Pancreas (tissue), 10 donors: ENCODE measurements around the gene CLEC18B. TPM values are rescaled to one million over a fixed set of nuclear protein-coding genes. Genes with fewer than 3 reads are reported as not detected.
A peak's percentile ranks its signal among the peaks of the same experiment; 100 is the strongest.

Experiments used
- ATAC-seq, 4 donors: fragments of 200-7000 bp; cut with Tn5 transposase; one replicate each; pipeline versions ENCODE4 v1.8.0 to v1.9.1; 2020; ENCODE audit warnings: mild to moderate bottlenecking in 4 of 4, moderate library complexity in 4 of 4
- DNase-seq, 6 donors: peaks; one replicate each; pipeline ENCODE4 v3.0.0-alpha.2; 2020
- FAIRE-seq: peaks from 2 replicates; lab custom pipeline; 2012; peaks lifted over from hg19 to GRCh38; lab: Jason Lieb, UNC
- H3K27ac ChIP-seq, 4 donors: fragments of 200-600 bp; sonication (generic); 1 replicate in 3 of 4; 2 replicates in 1 of 4; pipeline versions ENCODE4 v1.5.0 to v1.8.0; 2020
- H3K27me3 ChIP-seq, 4 donors: fragments of 200-600 bp; one replicate each; pipeline ENCODE4 v1.8.0; 2021
- H3K36me3 ChIP-seq, 3 donors: fragments of 200-600 bp; sonication (generic) in 1 of 3; one replicate each; pipeline versions ENCODE4 v1.5.0 to v1.8.0; 2020 to 2021
- H3K4me1 ChIP-seq, 3 donors: fragments of 200-600 bp; one replicate each; pipeline ENCODE4 v1.8.0; 2021
- H3K4me3 ChIP-seq, 4 donors: fragments of 200-600 bp; sonication (generic) in 2 of 4; one replicate each; pipeline versions ENCODE4 v1.5.0 to v1.8.0; 2020 to 2021
- H3K9me3 ChIP-seq, 4 donors: fragments of 200-600 bp; one replicate each; pipeline ENCODE4 v1.8.0; 2021
- CTCF ChIP-seq, 4 donors: fragments of 200-600 bp; sonication (generic) in 3 of 4; IDR thresholded peaks; one replicate each; pipeline versions ENCODE4 v1.5.0 to v1.8.0; 2021; ENCODE audit warnings: antibody characterized with exemption in 4 of 4
- WGBS, 2 donors: extraction: QIAGEN DNeasy Blood & Tissue Kit; methylation state at CpG; one replicate each; pipeline ENCODE4 v1.1.7; 2013; 5-methylcytosine and 5-hydroxymethylcytosine counted together
- intact Hi-C, 3 donors: fragments of 100-400 bp; cut with DNase I; formaldehyde crosslinking; loops; one replicate each; pipeline versions ENCODE4 v1.11.1 to v1.14.2; 2022
- polyA plus RNA-seq, 2 donors: library from polyadenylated mRNA; stranded (reverse); fragments of 200-250 nt; gene quantifications; one replicate each; pipeline ENCODE4 v1.2.3, GENCODE V29; 2013
- total RNA-seq, 6 donors: library from RNA; stranded (reverse); fragmentation: NEBNext Ultra II Directional in 4 of 6; extraction: Animal tissue kit (Norgen Biotek cat#: 25700) in 4 of 6; gene quantifications; one replicate each; pipeline versions ENCODE4 v1.2.1 to v1.2.4, GENCODE V29; 2021 to 2023
- donor health status: healthy with polysubstance abuse.
- donor health status: DM: no; HTN: no; CAD: no; lungs with moderate emphysema.
- donor health status: DM: no; HTN: no; CAD: no.
- donor health status: control.
- donor health status: control.
- donor health status: Bipolar disorder and iron deficiency.
- donor health status: DM: yes; HTN: yes; CAD: no.
- donor health status: DM: no; HTN: no; CAD: no.
- donor health status: DM: no; HTN: no; CAD: no.
- donor health status: DM: yes; HTN: yes; CAD: no.

Gene CLEC18B
- total and polyA plus RNA-seq, 8 donors: 0.21 to 3.1 (median 0.97) TPM

GRCh38 chr16:74460542-74460941 lies 39.3 kb upstream of the CLEC18B start:
- intact Hi-C loops: no loop called here
- Histone ChIP-seq H3K27me3 (no peaks in the 10 kb centered on the region), H3K27ac (no peak overlapping the region), H3K4me3 (no peak overlapping the region), H3K4me1 (peaks cover 3 to 6% (median 6%) of the 10 kb centered on the region in 3 donors), H3K9me3 (no peaks in the 10 kb centered on the region), H3K36me3 (peaks cover 0 to 53% (median 22%) of the 10 kb centered on the region in 3 donors)
- ATAC-seq (peak; percentile 71 to 81 (median 75)), DNase-seq (no peak), FAIRE-seq (no peak)
- no peak for TF ChIP-seq CTCF (IDR thresholded peaks at IDR 0.05)
- 28 to 37% methylated on average over 7 of the region's 7 CpGs for WGBS, 2 donors

- Histone ChIP-seq H3K36me3 (peaks cover 0 to 66% (median 18%) of the 10 kb centered on the region in 3 donors), H3K9me3 (no peaks in the 10 kb centered on the region), H3K27ac (no peak overlapping the region), H3K4me1 (peaks cover 0 to 6% (median 3%) of the 10 kb centered on the region in 3 donors), H3K4me3 (no peak overlapping the region), H3K27me3 (no peaks in the 10 kb centered on the region)
- DNase-seq (no peak), ATAC-seq (no peak), FAIRE-seq (no peak)
- 94 to 96% methylated on average over 16 of the region's 16 CpGs for WGBS, 2 donors
- intact Hi-C loops: no loop called here
- no peak for TF ChIP-seq CTCF (IDR thresholded peaks at IDR 0.05)
Measured at GRCh38 chr16:74456290-74456625, 35.0 kb upstream of the CLEC18B start.

- FAIRE-seq (no peak), DNase-seq (no peak), ATAC-seq (no peak)
- 89 to 92% methylated on average over 10 of the region's 10 CpGs for WGBS, 2 donors
- intact Hi-C loops: no loop called here
- H3K4me1 ChIP-seq: peaks cover 0 to 3% (median 1%) of the 10 kb centered on the region in 3 donors
- no peaks in the 10 kb centered on the region for H3K27me3 ChIP-seq
- no peaks in the 10 kb centered on the region for H3K9me3 ChIP-seq
- peaks cover 0 to 71% (median 23%) of the 10 kb centered on the region in 3 donors for H3K36me3 ChIP-seq
- TF ChIP-seq CTCF (IDR thresholded peaks at IDR 0.05): no peak
- H3K4me3 ChIP-seq: no peak overlapping the region
- no peak overlapping the region for H3K27ac ChIP-seq
Measured at GRCh38 chr16:74455619-74456289, 34.5 kb upstream of the CLEC18B start.

GRCh38 chr16:74455213-74455612 lies 33.9 kb upstream of the CLEC18B start:
- 87 to 88% methylated on average over 7 of the region's 7 CpGs for WGBS, 2 donors
- H3K27ac ChIP-seq: no peak overlapping the region
- DNase-seq: no peak
- H3K36me3 ChIP-seq: peaks cover 0 to 73% (median 25%) of the 10 kb centered on the region in 3 donors
- FAIRE-seq: no peak
- ATAC-seq: no peak
- no peaks in the 10 kb centered on the region for H3K4me1 ChIP-seq
- H3K27me3 ChIP-seq: no peaks in the 10 kb centered on the region
- H3K4me3 ChIP-seq: no peak overlapping the region
- no peak for TF ChIP-seq CTCF (IDR thresholded peaks at IDR 0.05)
- H3K9me3 ChIP-seq: no peaks in the 10 kb centered on the region
- intact Hi-C loops: no loop called here
